ENCODE results near the gene ABCG1.

Gene ABCG1

DNA sequence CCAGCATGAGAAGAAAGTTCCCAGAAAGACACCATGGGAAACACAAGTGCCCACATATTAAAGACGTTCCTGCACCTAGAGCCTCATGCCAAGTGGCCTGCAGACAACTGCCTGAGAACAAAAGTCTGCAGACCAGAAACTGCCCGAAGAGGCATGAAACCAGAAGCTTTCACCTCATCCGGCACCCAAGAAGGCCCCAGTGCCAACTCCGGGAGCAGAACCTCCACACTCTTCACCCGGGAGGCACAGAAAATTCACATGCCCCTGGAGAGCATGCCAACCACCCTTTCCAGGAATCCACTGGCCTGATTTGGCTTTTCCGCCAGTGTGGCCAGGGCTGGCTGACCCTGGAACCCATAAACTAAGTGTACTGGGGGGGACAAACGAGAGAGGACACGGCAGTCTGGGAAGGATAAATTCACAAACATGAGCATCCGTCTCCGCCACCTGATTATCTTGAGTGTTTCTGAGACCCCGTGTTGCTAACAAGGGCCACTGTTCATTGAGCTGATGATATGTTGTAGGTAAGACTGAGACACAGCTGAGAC, 125.1 kb downstream of the ABCG1 start:
- no peak for TF ChIP-seq GATA3 (IDR thresholded peaks at IDR 0.05; ENCODE audit: low read depth, low read length)
- no peak for TF ChIP-seq GATA2 (IDR thresholded peaks at IDR 0.05; ENCODE audit: low read depth, low read length)

DNA sequence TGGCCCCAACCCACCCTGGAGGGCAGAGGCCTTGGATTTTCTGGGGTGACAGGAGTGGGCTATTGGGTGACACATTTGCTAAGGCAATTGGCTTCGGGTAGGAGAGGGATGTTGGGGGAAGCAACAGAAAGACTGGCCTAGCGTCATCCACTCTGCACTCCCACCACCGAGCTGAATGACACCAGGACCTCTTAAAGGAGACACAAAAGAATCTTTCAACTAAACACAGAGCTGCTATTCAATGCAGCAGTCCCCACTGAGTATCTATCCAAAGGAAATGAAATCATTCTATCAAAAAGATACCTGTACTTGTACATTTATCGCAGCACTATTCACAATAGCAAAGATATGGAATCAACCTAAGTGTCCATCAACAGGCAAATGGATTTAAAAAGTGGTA, 125.7 kb downstream of the ABCG1 start:
- TF ChIP-seq GATA3 (IDR thresholded peaks at IDR 0.05; ENCODE audit: low read depth, low read length) (no peak), GATA2 (IDR thresholded peaks at IDR 0.05; ENCODE audit: low read depth, low read length) (no peak)

DNA sequence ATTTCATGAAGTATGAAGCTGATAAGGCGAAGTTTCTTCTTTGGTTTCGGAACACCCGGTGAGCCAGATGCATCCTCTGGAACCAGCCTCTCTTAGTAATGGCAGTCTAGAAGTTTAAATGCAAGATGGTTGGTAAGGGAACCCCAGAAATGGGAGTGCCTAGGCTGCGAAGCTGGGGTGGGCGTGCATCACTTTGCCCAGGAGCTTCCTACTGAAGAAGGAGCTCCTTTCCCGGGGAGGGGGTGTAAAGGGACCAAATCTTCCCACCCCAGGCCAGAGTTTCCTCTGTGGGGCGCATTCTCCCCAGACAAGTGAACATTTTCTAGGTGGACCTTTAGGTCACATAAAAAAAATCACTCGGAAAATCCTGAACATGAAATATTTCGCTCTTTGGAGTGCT, 127.5 kb downstream of the ABCG1 start:
- TF ChIP-seq GATA2 (IDR thresholded peaks at IDR 0.05; ENCODE audit: low read depth, low read length) (no peak), GATA3 (IDR thresholded peaks at IDR 0.05; ENCODE audit: low read depth, low read length) (no peak)
